ENCODE results near the gene CDK15.

The CDK15 gene

GRCh38 chr2:201888426-201888800 is 82.1 kb downstream of the CDK15 start:
- no peak overlapping the region for H3K4me3 ChIP-seq (ENCODE audit: insufficient read depth, low read length, poor library complexity, severe bottlenecking)
- no peak overlapping the region for H3K27ac ChIP-seq (ENCODE audit: low read depth, low read length)
- H3K36me3 ChIP-seq (ENCODE audit: low read length), result no peaks in the 10 kb centered on the region
- no peaks in the 10 kb centered on the region for H3F3A ChIP-seq (ENCODE audit: insufficient read depth)
- no peaks in the 10 kb centered on the region for H3K9me3 ChIP-seq (ENCODE audit: insufficient read depth, low read length)
- H3K27me3 ChIP-seq (ENCODE audit: low read length), result no peaks in the 10 kb centered on the region
- TF ChIP-seq EZH2phosphoT487 (conservative IDR thresholded peaks at IDR 0.05; ENCODE audit: low read length) (no peak), CTCF (IDR thresholded peaks at IDR 0.05; ENCODE audit: insufficient read depth, low read length, poor library complexity, severe bottlenecking) (no peak)
- no peak overlapping the region for H3K9ac ChIP-seq (ENCODE audit: low read length)
- no peaks in the 10 kb centered on the region for H3K79me2 ChIP-seq (ENCODE audit: insufficient read depth, low read length)
- no peaks in the 10 kb centered on the region for H4K20me1 ChIP-seq (ENCODE audit: low read depth, low read length)
- H3K4me2 ChIP-seq (ENCODE audit: low read depth, low read length, poor library complexity, severe bottlenecking), result no peak overlapping the region
- H3K9me2 ChIP-seq (replicated peaks; ENCODE audit: insufficient read depth, low read length), result no peaks in the 10 kb centered on the region
- no peak overlapping the region for H2AFZ ChIP-seq (ENCODE audit: low read depth, low read length, severe bottlenecking)

DNA sequence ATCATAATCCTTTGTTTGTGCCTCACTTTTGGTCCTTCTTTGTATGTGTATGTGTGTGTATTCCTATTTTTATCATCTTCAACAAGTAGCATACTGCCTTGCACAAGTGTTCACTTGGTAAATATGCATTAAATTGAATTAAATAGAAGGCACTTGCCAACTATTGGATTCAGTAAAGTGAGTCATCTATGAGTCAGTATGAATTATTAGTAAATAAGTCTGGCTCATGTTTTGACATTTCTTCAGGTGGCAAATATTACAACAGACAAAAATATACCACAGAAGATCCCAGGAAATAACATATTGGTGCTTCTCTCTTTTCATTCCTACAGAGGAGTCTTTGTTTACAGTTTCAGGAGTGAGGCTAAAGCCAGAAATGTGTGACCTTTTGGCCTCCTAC is 84.1 kb downstream of the CDK15 start:
- H3F3A ChIP-seq (ENCODE audit: insufficient read depth), result no peaks in the 10 kb centered on the region
- H3K9me2 ChIP-seq (replicated peaks; ENCODE audit: insufficient read depth, low read length), result no peaks in the 10 kb centered on the region
- H3K9me3 ChIP-seq (ENCODE audit: insufficient read depth, low read length), result no peaks in the 10 kb centered on the region
- H2AFZ ChIP-seq (ENCODE audit: low read depth, low read length, severe bottlenecking), result no peak overlapping the region
- TF ChIP-seq EZH2phosphoT487 (conservative IDR thresholded peaks at IDR 0.05; ENCODE audit: low read length), result no peak
- no peaks in the 10 kb centered on the region for H4K20me1 ChIP-seq (ENCODE audit: low read depth, low read length)
- H3K4me2 ChIP-seq (ENCODE audit: low read depth, low read length, poor library complexity, severe bottlenecking), result no peak overlapping the region
- no peak overlapping the region for H3K27ac ChIP-seq (ENCODE audit: low read depth, low read length)
- no peaks in the 10 kb centered on the region for H3K27me3 ChIP-seq (ENCODE audit: low read length)
- no peaks in the 10 kb centered on the region for H3K36me3 ChIP-seq (ENCODE audit: low read length)
- H3K79me2 ChIP-seq (ENCODE audit: insufficient read depth, low read length), result no peaks in the 10 kb centered on the region
- no peak overlapping the region for H3K9ac ChIP-seq (ENCODE audit: low read length)
- H3K4me3 ChIP-seq (ENCODE audit: insufficient read depth, low read length, poor library complexity, severe bottlenecking), result no peak overlapping the region

DNA sequence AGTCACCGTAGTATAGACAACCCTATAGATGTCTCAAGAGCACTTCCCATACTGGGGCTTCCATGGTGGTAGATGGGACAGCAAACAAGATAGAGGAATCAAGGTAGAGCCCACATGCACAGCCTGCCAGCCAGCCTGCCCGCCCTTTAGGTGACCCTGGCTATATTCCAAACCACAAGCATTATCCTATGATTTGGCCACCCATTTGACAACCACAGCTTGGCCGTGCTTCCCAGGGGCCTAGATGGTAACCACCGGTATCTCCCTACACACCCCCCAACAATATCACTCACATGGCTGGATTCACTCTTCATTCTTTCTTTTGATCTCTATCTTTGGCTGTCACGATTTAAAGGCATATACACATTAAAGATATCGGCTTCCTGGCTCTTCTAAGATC is 85.3 kb downstream of the CDK15 start:
- Histone ChIP-seq H3K9me3 (ENCODE audit: insufficient read depth, low read length) (no peaks in the 10 kb centered on the region), H3F3A (ENCODE audit: insufficient read depth) (no peaks in the 10 kb centered on the region), H4K20me1 (ENCODE audit: low read depth, low read length) (no peaks in the 10 kb centered on the region), H3K4me3 (ENCODE audit: insufficient read depth, low read length, poor library complexity, severe bottlenecking) (no peak overlapping the region), H3K9me2 (replicated peaks; ENCODE audit: insufficient read depth, low read length) (no peaks in the 10 kb centered on the region), H3K4me2 (ENCODE audit: low read depth, low read length, poor library complexity, severe bottlenecking) (no peak overlapping the region), H3K27ac (ENCODE audit: low read depth, low read length) (no peak overlapping the region), H3K79me2 (ENCODE audit: insufficient read depth, low read length) (no peaks in the 10 kb centered on the region), H3K36me3 (ENCODE audit: low read length) (no peaks in the 10 kb centered on the region), H2AFZ (ENCODE audit: low read depth, low read length, severe bottlenecking) (no peak overlapping the region), H3K9ac (ENCODE audit: low read length) (no peak overlapping the region), H3K27me3 (ENCODE audit: low read length) (no peaks in the 10 kb centered on the region)
- TF ChIP-seq CTCF (IDR thresholded peaks at IDR 0.05; ENCODE audit: insufficient read depth, low read length, poor library complexity, severe bottlenecking) (no peak), EZH2phosphoT487 (conservative IDR thresholded peaks at IDR 0.05; ENCODE audit: low read length) (no peak)

GRCh38 chr2:201892516-201892915 is 86.2 kb downstream of the CDK15 start:
- no peak overlapping the region for H3K4me3 ChIP-seq (ENCODE audit: insufficient read depth, low read length, poor library complexity, severe bottlenecking)
- H3K79me2 ChIP-seq (ENCODE audit: insufficient read depth, low read length), result no peaks in the 10 kb centered on the region
- no peak overlapping the region for H3K4me2 ChIP-seq (ENCODE audit: low read depth, low read length, poor library complexity, severe bottlenecking)
- H3K27ac ChIP-seq (ENCODE audit: low read depth, low read length), result no peak overlapping the region
- no peaks in the 10 kb centered on the region for H3K9me2 ChIP-seq (replicated peaks; ENCODE audit: insufficient read depth, low read length)
- H3F3A ChIP-seq (ENCODE audit: insufficient read depth), result no peaks in the 10 kb centered on the region
- H4K20me1 ChIP-seq (ENCODE audit: low read depth, low read length), result no peaks in the 10 kb centered on the region
- no peak overlapping the region for H2AFZ ChIP-seq (ENCODE audit: low read depth, low read length, severe bottlenecking)
- no peaks in the 10 kb centered on the region for H3K27me3 ChIP-seq (ENCODE audit: low read length)
- no peak overlapping the region for H3K9ac ChIP-seq (ENCODE audit: low read length)
- H3K9me3 ChIP-seq (ENCODE audit: insufficient read depth, low read length), result no peaks in the 10 kb centered on the region
- H3K36me3 ChIP-seq (ENCODE audit: low read length), result no peaks in the 10 kb centered on the region
- TF ChIP-seq CTCF (IDR thresholded peaks at IDR 0.05; ENCODE audit: insufficient read depth, low read length, poor library complexity, severe bottlenecking) (no peak), EZH2phosphoT487 (conservative IDR thresholded peaks at IDR 0.05; ENCODE audit: low read length) (no peak)

All from SU-DHL-6 (cell line).